ENCODE data around the gene ENDOD1. TPM values are rescaled to one million over a fixed set of nuclear protein-coding genes. Genes with fewer than 3 reads are reported as not detected.

Gene ENDOD1
- total RNA-seq, 1 experiment from 2014 or later: 0.87 TPM

- Histone ChIP-seq H4K91ac (ENCODE audit: insufficient read length, low read depth, low read length) (no peak overlapping the region), H2BK120ac (ENCODE audit: low read depth, low read length, poor library complexity, severe bottlenecking) (no peak overlapping the region), H3K27me3 (ENCODE audit: insufficient read depth, low read length) (no peaks in the 10 kb centered on the region), H3K56ac (ENCODE audit: insufficient read length, low read depth, low read length) (no peak overlapping the region), H3K27ac (ENCODE audit: insufficient read length, low read depth, low read length) (no peak overlapping the region), H3K9ac (ENCODE audit: extremely low read depth, insufficient read length, low read length) (no peak overlapping the region), H3K23me2 (ENCODE audit: insufficient read length, low read depth, low read length, poor library complexity, severe bottlenecking) (no peaks in the 10 kb centered on the region), H3K14ac (ENCODE audit: insufficient read depth, low read length) (no peak overlapping the region), H2BK5ac (ENCODE audit: insufficient read length, low read length) (no peak overlapping the region), H3K79me2 (ENCODE audit: insufficient read depth, low read length) (no peaks in the 10 kb centered on the region), H3K4ac (ENCODE audit: low read depth, low read length) (no peak overlapping the region), H3K18ac (ENCODE audit: insufficient read length, low read depth, low read length) (no peak overlapping the region), H3K9me3 (ENCODE audit: control insufficient read depth, low read depth, low read length) (no peaks in the 10 kb centered on the region), H2BK12ac (ENCODE audit: insufficient read length, low read depth, low read length) (no peak overlapping the region), H4K8ac (replicated peaks; ENCODE audit: insufficient read length, low read depth, low read length) (no peak overlapping the region), H4K20me1 (ENCODE audit: control insufficient read depth, insufficient read depth, insufficient read length) (no peaks in the 10 kb centered on the region), H2BK15ac (ENCODE audit: low read depth, low read length) (no peak overlapping the region), H3T11ph (ENCODE audit: low read length) (no peak overlapping the region), H2BK20ac (ENCODE audit: low read depth, low read length, poor library complexity, severe bottlenecking) (no peak overlapping the region), H3K4me2 (ENCODE audit: insufficient read depth, insufficient read length, low read length) (no peak overlapping the region), H3K23ac (ENCODE audit: insufficient read length, low read depth, low read length) (no peak overlapping the region), H2AFZ (ENCODE audit: low read length) (no peak overlapping the region), H2AK5ac (ENCODE audit: insufficient read length, low read length) (no peak overlapping the region), H3K4me1 (ENCODE audit: insufficient read depth, low read length) (no peaks in the 10 kb centered on the region), H3K79me1 (ENCODE audit: insufficient read depth, low read depth, low read length, poor library complexity, severe bottlenecking) (no peaks in the 10 kb centered on the region), H4K5ac (ENCODE audit: insufficient read length, low read depth, low read length) (no peak overlapping the region)
- no peak for DNase-seq
- Mint-ChIP-seq H3K9me3 (no peaks in the 10 kb centered on the region), H3K4me3 (no peak overlapping the region), H3K36me3 (ENCODE audit: insufficient read depth in 1 of 3, low read depth in 3 of 3) (no peaks in the 10 kb centered on the region), H3K27ac (no peak overlapping the region), H3K4me1 (no peaks in the 10 kb centered on the region), H3K27me3 (ENCODE audit: low read depth) (peaks cover 29% of the 10 kb centered on the region)
- no CpG with 5 or more reads among the region's 4 CpGs for WGBS (ENCODE audit: extremely low coverage, insufficient read length, low lambda C conversion rate)
- TF ChIP-seq CTCF (conservative IDR thresholded peaks at IDR 0.05): no peak
Measured at GRCh38 chr11:95044010-95044409, 45.6 kb upstream of the ENDOD1 start.

All from H9 (cell line).